ENCODE data around the gene NRCAM. TPM values are rescaled to one million over a fixed set of nuclear protein-coding genes. Genes with fewer than 3 reads are reported as not detected.
"Not testable (repeated sequence)": the region's sequence is repeated elsewhere in the genome, so short reads cannot be mapped to it uniquely, and the experiment has no call there.

The NRCAM gene
- total RNA-seq, 1 donor from 2014 or later: 2.0 TPM

DNA sequence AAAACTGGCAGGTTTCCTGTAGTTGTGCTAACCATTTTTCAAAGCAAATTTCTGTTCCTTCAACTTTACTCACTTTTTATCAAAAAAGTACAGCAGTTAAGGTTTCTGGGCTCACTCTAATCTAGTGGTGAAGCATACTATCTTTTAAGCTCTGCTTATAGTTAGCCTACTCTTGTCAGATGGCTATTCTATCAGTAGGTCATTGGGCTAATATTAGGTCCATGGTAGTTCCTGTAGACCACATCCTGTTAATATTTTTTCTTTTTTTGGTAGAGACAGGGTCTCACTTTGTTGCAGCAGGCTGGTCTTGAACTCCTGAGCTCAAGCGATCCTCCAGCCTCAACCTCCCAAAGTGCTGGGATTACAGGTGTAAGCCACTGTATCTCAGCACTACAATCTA, 27.9 kb upstream of the NRCAM start:
- H3K4me3 ChIP-seq: no peak overlapping the region
- intact Hi-C loops (cut with DNase I): no loop called here
- H3K9me3 ChIP-seq: no peaks in the 10 kb centered on the region
- TF ChIP-seq CTCF (IDR thresholded peaks at IDR 0.05): no peak
- H3K27ac ChIP-seq: no peak overlapping the region
- H3K36me3 ChIP-seq: peaks cover 41% of the 10 kb centered on the region
- H3K4me1 ChIP-seq: no peaks in the 10 kb centered on the region
- no peak for DNase-seq
- no peaks in the 10 kb centered on the region for H3K27me3 ChIP-seq
- no peak for ATAC-seq

GRCh38 chr7:108480311-108480710, 24.1 kb upstream of the NRCAM start:
- TF ChIP-seq CTCF (IDR thresholded peaks at IDR 0.05): no peak
- no peak overlapping the region for H3K4me3 ChIP-seq
- H3K4me1 ChIP-seq: no peaks in the 10 kb centered on the region
- H3K9me3 ChIP-seq: no peaks in the 10 kb centered on the region
- H3K27me3 ChIP-seq: no peaks in the 10 kb centered on the region
- no peak for ATAC-seq
- H3K27ac ChIP-seq: no peak overlapping the region
- DNase-seq: no peak
- H3K36me3 ChIP-seq: peaks cover 45% of the 10 kb centered on the region
- intact Hi-C loops (cut with DNase I): no loop called here

DNA sequence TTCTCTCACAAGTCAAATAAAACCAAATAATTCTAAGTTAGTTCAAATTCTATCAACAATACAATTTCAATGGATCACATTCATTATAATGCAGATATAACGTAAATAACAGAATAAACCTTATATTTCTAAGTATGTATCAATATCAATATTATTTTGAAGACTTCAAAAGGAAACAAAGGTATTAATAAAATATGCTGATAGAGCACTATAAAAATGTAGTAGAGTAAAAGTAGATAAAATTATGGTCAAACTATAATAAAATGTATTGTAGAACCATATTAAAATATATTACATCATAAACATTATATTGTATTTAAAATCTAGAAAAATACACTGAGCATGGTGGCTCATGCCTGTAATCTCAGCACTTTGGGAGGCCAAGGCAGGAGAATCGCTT, 23.5 kb upstream of the NRCAM start:
- intact Hi-C loops (cut with DNase I): no loop called here
- Histone ChIP-seq H3K4me1 (no peaks in the 10 kb centered on the region), H3K36me3 (peaks cover 44% of the 10 kb centered on the region), H3K27ac (no peak overlapping the region), H3K4me3 (no peak overlapping the region), H3K27me3 (no peaks in the 10 kb centered on the region), H3K9me3 (no peaks in the 10 kb centered on the region)
- no peak for DNase-seq
- no peak for TF ChIP-seq CTCF (IDR thresholded peaks at IDR 0.05)
- ATAC-seq: no peak

GRCh38 chr7:108479118-108479517, 22.9 kb upstream of the NRCAM start:
- intact Hi-C loops (cut with DNase I): no loop called here

DNA sequence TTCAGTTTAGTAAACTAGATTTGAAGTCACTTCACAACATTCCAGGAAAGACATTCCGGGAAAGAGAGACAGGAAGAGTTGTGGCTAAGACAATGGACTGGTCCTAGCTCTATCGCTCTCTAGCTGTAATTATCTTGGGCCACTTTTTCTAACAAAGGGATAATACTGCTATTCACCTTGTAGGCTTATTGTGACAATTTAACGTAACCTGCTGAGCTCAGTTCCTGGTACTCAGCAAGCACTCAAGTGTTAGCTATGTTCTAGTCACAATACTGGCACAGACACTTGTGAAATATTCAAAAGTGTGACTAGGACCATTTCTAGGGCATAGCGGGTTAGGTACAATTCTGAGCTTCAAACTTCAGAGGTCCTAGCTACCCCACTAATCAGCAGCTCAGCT, 12.0 kb upstream of the NRCAM start:
- DNase-seq: no peak
- Histone ChIP-seq H3K4me1 (no peaks in the 10 kb centered on the region), H3K27me3 (no peaks in the 10 kb centered on the region), H3K27ac (no peak overlapping the region), H3K36me3 (peaks cover 4% of the 10 kb centered on the region), H3K9me3 (no peaks in the 10 kb centered on the region), H3K4me3 (no peak overlapping the region)
- peak; percentile 49 for ATAC-seq
- no peak for TF ChIP-seq CTCF (IDR thresholded peaks at IDR 0.05)
- intact Hi-C loops (cut with DNase I): no loop called here

More at GRCh38 chr7:108479118-108479517, 22.9 kb upstream of the NRCAM start:
- no peaks in the 10 kb centered on the region for H3K4me1 ChIP-seq
- no peaks in the 10 kb centered on the region for H3K9me3 ChIP-seq
- H3K4me3 ChIP-seq: no peak overlapping the region
- DNase-seq (no peak), ATAC-seq (no peak)
- H3K36me3 ChIP-seq: peaks cover 43% of the 10 kb centered on the region
- H3K27me3 ChIP-seq: no peaks in the 10 kb centered on the region
- H3K27ac ChIP-seq: no peak overlapping the region
- TF ChIP-seq CTCF (IDR thresholded peaks at IDR 0.05): no peak

DNA sequence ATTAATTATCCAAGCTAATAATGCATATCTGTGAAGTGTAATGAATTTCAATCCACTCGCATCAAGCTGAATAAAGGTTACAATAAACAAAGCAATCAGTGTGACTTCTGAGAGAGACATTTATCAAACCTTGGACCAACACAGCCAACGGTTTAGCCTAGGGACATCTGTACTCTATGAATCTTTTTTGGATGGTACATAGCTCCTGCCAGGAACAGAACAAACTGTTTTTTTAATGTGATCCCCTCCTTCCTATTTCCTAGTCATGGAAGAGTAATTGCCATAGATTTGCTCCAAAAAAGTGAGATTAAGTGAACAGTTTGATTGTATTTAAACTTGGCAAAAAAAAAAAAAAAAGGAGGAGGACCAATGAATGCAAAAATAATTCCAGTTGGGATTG, 11.2 kb upstream of the NRCAM start:
- H3K9me3 ChIP-seq: no peaks in the 10 kb centered on the region
- ATAC-seq: no peak
- no peak overlapping the region for H3K4me3 ChIP-seq
- DNase-seq: no peak
- no peak for TF ChIP-seq CTCF (IDR thresholded peaks at IDR 0.05)
- no peak overlapping the region for H3K27ac ChIP-seq
- peaks cover 4% of the 10 kb centered on the region for H3K36me3 ChIP-seq
- intact Hi-C loops (cut with DNase I): no loop called here
- no peaks in the 10 kb centered on the region for H3K4me1 ChIP-seq
- H3K27me3 ChIP-seq: no peaks in the 10 kb centered on the region

DNA sequence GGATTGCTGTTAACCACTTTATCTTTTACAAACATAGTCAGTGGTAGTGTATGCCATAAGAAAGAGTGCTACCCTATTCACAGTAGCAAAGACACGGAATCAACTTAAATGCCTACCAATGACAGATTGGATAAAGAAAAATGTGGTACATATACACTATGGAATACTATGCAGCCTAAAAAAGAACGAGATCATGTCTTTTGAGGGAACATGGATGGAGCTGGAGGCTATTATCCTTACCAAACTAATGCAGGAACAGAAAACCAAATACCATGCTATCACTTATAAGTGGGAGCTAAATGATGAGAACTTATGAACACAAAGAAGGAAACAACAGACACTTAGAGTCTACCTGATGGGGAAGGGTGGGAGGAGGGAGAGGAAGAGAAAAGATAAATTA, 10.1 kb upstream of the NRCAM start:
- H3K27me3 ChIP-seq; H3K9me3 ChIP-seq; H3K4me1 ChIP-seq; DNase-seq; H3K4me3 ChIP-seq; intact Hi-C loops (cut with DNase I); H3K36me3 ChIP-seq; H3K27ac ChIP-seq; ATAC-seq: not testable (repeated sequence)

Data from upper lobe of right lung (tissue), 1 donor.